ENCODE data around the gene RUSC2. TPM values are rescaled to one million over a fixed set of nuclear protein-coding genes. Genes with fewer than 3 reads are reported as not detected.

The RUSC2 gene
- 26.3 and 27.8 TPM in 2 replicates for total RNA-seq

GRCh38 chr9:35489313-35490154 lies at the start of gene RUSC2:
Gene RUSC2 (plus strand): TSS chr9:35490111. CDS start chr9:35546522, 56,411 bp downstream.

Other genes with a start within 250 kb of the RUSC2 start
- gene TESK1, start 115.2 kb downstream of the RUSC2 start, total RNA-seq, result 11.9 and 13.4 TPM in 2 replicates
- gene CD72, start 128.3 kb downstream of the RUSC2 start, total RNA-seq, result 0.39 and 1.1 TPM in 2 replicates
- not detected in 2 replicates for gene SIT1, start 160.8 kb downstream of the RUSC2 start, total RNA-seq
- gene RMRP, start 167.9 kb downstream of the RUSC2 start, total RNA-seq, result 5,375 and 9,932 TPM in 2 replicates
- 9.1 and 11.4 TPM in 2 replicates for gene CCDC107, start 168.2 kb downstream of the RUSC2 start, total RNA-seq
- 3.7 and 40.2 TPM in 2 replicates for gene ARHGEF39, start 175.1 kb downstream of the RUSC2 start, total RNA-seq
- 6.7 and 52.0 TPM in 2 replicates for gene CA9, start 183.8 kb downstream of the RUSC2 start, total RNA-seq
- gene TPM2, start 199.8 kb downstream of the RUSC2 start, total RNA-seq, result 464 and 956 TPM in 2 replicates
- 184 and 414 TPM in 2 replicates for gene TLN1, start 242.1 kb downstream of the RUSC2 start, total RNA-seq
- gene CREB3, start 242.6 kb downstream of the RUSC2 start, total RNA-seq, result 49.4 and 88.2 TPM in 2 replicates

Measured in epithelial cell of alveolus of lung (primary cell).